DOHH2 (cell line): ENCODE data around the gene ANO10.

Experiments
- EZH2phosphoT487 ChIP-seq: fragments of 200-600 bp; sonication (generic); IDR thresholded peaks from 2 replicates; pipeline ENCODE4 v1.6.1; 2017; ENCODE audit warnings: borderline replicate concordance, mild to moderate bottlenecking, antibody characterized with exemption, low read length, moderate library complexity, mixed read lengths
- TF ChIP-seq, protein P1 (sequence below): fragments of 200-600 bp; sonication (generic); IDR thresholded peaks from one replicate; pipeline ENCODE4 v1.5.1; 2014; ENCODE audit warnings: antibody characterized with exemption, mild to moderate bottlenecking, low read depth, low read length; ENCODE audit not compliant: poor library complexity, severe bottlenecking

DNA sequence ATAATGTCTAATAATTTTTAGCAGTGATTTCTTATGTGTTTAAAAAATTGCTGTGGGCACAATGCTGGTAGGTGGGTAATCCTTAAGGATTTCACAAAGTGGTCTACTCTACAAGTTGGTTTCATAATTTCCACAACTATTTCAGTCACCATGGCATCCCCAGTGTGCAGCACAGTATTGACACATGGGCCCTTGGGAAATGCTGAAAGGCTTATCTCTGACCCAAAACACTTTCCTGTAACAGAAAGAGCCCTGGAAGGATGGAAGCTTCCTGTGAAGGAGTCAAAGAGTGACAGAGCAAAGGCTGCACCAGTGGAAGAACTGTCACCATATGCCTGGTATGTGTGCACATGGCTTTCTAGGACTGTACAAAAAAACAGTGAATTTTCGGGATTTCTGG is 153.7 kb downstream of the ANO10 start:
- TF ChIP-seq, protein P1, sequence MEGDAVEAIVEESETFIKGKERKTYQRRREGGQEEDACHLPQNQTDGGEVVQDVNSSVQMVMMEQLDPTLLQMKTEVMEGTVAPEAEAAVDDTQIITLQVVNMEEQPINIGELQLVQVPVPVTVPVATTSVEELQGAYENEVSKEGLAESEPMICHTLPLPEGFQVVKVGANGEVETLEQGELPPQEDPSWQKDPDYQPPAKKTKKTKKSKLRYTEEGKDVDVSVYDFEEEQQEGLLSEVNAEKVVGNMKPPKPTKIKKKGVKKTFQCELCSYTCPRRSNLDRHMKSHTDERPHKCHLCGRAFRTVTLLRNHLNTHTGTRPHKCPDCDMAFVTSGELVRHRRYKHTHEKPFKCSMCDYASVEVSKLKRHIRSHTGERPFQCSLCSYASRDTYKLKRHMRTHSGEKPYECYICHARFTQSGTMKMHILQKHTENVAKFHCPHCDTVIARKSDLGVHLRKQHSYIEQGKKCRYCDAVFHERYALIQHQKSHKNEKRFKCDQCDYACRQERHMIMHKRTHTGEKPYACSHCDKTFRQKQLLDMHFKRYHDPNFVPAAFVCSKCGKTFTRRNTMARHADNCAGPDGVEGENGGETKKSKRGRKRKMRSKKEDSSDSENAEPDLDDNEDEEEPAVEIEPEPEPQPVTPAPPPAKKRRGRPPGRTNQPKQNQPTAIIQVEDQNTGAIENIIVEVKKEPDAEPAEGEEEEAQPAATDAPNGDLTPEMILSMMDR = no peak
- TF ChIP-seq EZH2phosphoT487 = no peak
